Kidney tubule cell (primary cell): ENCODE data around the gene RHOXF2.
"Not testable (repeated sequence)": the region's sequence is repeated elsewhere in the genome, so short reads cannot be mapped to it uniquely, and the experiment has no call there.

ENCODE experiments used
- DNase-seq: peaks from one replicate; pipeline ENCODE4 v3.0.0-alpha.2; 2018; ENCODE audit warnings: low spot score

The RHOXF2 gene, protein sequence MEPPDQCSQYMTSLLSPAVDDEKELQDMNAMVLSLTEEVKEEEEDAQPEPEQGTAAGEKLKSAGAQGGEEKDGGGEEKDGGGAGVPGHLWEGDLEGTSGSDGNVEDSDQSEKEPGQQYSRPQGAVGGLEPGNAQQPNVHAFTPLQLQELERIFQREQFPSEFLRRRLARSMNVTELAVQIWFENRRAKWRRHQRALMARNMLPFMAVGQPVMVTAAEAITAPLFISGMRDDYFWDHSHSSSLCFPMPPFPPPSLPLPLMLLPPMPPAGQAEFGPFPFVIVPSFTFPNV

DNA sequence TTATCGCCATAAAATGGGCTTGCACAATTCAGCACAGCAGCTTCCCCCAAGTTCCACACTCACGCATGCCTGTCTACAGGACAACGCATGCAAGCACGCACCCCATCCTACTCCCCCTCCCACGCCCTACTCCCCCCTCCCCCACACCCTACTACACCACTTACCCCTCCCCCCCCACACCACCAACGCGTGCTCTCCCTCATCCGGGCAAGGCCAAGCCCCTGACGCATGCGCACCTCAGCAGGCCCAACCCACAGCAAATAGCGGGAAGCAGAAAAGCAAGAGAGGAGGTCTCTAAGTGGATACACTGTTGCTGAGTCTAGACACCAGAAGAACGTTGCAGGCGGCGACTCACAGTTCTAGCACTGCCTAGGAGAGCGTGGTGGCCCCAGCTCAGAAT lies at the start of gene RHOXF2:
Gene RHOXF2, plus strand, starts transcription at position 301 of the 400 bp plus-strand sequence. CDS start 138 bp downstream, outside the sequence.
- not testable (repeated sequence) for DNase-seq

DNA sequence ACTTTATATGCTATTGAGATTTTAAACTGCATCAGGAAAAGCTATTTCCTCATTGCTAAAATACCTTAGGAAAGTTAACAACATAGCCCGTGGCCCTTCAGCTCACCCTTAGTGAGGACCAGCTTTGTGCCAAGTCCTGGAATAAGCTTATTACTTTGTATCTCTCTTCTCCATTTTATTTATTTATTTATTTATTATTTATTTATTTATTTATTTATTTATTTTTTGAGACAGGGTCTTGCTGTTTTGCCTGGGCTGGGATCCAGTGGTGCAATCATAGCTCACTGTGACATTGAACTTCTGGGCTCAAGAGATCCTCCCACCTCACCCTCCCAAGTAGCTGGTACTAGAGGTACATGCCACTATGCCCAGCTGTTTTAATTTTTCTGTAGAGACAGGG lies 49.0 kb upstream of the RHOXF2 start:
- DNase-seq = no peak

DNA sequence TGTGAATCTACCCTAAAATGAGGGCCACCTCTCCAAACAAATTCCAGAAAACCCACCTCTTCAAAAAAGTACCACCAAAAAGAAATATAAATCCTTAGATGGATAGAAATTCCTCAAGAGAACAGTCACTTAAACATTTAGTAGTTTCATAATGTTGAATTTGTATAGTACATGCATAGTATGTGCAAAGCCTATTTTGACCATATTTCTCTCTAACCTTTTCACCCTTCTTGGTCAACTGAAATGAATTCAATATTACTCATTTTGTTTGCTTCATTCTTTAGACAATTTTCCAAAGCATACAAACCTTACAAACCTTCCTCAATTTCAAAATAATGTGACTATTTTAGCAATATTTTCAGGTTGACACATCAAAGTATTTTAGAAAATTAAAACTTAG lies 46.8 kb upstream of the RHOXF2 start:
- no peak for DNase-seq

DNA sequence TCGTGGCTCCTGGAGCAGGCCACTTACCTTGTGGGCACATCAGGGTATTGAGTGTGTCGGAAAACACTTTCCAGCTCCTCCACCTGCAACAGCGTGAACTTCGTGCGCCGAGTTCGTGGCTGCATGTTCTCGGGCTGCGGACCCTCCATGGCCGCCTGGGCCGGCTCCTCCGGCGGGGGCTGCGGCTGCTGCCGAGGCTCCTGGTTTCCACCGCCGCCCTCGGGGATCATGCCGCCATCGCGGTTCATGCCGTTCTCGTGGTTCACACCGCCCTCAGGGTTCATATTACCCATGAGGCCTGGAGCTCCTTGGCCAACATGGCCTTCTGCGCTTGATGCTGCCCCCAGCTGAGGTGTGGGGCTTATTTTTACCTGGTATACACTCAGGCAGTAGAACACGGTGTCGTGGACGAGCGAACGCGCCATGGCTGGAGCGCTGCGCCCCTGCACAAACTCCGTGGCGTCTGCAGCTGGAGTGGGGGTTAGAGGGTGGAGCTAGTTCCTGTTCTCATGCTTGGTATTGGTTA lies 42.9 kb upstream of the RHOXF2 start, which contains the start of gene RHOXF1:
Gene RHOXF1, minus strand, starts transcription at position 476 of the 526 bp plus-strand sequence. Its CDS starts 51 bp downstream, at position 425.
- no peak for DNase-seq

DNA sequence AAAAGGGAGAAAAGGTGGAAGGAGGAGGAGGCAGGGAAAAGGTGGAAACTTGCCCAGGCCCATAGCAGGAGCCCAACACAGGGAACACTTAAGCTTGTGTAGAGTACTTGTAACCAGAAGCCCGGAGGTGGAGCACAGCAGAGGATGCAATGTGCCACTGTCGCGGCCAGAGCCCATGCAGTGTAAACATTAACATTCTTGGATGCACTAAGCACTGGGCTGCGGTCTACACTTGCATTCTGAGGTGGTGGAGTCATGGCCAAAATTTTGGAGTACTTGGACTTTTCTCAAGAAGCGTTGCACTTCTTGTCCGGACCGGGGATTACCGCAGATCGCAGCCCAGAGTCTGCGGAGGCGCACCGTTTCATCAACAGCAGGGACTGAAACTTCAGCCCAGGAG lies 38.2 kb upstream of the RHOXF2 start:
- no peak for DNase-seq

DNA sequence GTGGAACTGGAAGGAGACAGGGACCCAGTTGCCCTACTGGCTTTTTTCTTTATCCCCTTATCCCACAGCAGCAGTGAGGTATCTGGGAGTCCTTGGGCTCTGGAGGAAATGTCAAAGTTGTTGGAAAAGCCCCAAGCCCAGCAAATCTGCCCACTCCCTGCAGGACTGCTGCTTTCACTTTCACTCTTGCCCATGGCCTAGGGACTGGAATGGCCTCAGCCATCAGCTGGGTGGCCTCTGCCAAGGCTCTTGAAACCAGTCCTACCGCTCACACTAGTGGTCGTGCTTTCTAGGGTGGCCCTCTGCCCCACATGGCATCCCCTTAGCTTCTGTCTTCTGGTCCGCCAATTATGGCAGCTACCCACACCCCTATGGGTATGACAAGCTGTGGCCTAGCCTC lies 33.0 kb upstream of the RHOXF2 start:
- no peak for DNase-seq

DNA sequence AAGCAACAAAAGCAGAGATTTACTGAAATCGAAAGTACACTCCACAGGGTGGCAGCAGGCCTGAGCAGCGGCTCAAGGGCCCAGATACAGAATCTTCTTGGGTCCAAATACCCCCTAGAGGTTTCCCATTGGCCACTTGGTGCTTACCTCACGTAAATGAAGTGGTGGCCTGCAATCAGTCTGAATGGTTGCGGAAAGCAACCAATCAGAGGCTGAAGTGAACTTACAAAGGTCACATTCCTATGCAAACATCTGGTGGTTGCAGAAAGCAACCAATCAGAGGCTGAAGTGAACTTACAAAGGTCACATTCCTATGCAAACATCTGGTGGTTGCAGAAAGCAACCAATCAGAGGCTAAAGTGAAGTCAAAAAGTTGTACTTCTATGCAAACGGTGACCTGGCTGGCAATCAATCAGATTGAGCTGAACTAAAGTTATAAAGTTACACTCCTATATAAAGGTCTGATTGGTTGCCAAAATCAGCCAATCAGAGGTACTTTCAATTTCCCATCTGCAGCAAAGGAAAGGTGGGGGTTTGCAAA lies 30.0 kb upstream of the RHOXF2 start:
- DNase-seq = not testable (repeated sequence)

DNA sequence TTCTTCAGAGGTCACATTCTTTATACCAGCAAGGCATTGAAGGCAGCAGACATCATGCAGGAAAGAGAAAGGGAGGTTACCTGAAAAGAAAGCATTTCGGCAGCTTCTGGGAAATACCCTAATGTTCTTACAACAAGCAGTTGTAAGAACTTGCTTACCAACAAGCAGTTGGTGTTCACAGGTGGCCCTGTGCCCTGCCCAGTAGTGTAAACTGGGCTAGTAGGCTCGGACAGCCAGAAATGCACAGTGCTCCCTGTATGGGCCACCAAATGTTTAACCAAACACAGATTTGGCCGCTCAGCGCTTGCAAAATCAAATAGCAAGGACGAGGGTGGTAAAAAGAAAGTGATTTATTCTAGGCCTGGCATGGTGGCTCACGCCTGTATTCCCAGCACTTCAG lies 22.3 kb upstream of the RHOXF2 start:
- DNase-seq = no peak

DNA sequence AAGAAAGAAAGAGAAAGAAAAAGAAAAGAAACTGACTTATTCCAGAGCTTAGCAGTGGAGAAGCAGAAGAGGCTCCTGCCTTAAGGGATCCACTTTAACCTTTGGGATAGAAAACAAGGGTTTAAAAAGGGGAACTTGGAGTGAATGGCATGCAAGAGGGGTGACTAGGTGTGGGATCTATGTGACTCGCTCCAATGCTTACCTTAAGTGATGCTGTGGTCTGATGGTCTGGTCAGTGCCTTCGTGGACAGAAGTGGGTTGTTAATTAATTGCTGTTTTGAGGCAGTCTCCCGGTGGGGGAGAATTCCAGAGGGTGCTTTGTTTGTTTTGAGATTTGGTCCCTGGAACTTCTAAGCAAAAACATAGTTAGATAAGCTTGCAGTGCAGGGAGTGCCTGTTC lies 21.6 kb upstream of the RHOXF2 start:
- DNase-seq = peak; percentile 43

DNA sequence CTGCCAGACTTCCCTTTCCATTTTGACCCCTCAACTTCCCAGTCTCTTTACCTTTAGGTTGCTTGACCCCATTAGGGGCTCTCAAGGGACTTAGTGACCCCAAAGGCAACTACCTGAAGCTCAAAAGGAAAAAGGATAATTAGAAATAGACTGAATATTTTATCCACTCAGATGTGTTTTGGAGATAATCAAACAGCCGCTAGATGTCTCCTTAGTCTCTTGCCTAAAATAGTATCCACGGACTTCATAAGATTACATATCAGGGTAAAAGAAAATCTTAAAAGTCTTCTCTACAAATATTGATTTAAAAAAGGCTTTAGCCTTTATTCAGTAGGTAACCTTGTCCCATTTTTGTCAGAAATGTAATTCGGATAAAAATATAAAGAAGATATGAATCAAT lies 21.0 kb upstream of the RHOXF2 start:
- DNase-seq = no peak

DNA sequence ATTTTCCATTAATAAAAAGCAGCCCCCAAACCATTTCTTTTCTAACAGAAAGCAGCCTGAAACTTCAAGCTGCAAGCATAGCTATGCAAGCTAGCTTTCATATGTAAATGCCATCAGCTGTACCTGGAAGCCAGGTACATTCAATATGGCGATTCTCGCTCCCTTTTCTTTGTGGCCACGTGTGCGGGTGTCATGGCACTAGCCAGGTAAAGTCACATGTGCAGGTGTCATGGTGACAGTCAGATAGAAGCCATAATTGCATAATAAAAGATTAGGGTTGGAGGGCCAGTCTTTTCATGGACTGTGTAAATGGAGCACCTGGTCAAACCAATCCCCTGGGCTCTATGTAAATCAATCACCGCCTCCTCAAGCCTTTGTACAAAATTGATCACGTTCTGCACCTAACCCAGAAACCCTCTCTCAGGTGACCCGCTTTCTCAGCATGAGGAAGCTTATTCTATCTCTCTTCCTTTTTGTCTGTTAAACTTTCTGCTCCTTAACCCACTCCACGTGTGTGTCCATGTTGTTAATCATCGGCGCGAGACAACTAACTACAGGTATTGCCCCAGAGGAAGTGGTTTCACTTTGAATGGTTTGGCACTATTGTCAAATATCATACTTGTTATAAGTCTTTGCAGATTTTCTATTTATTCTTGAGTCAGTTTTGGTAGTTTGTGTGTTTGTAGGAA lies 18.0 kb upstream of the RHOXF2 start:
- peak; percentile 2 for DNase-seq

DNA sequence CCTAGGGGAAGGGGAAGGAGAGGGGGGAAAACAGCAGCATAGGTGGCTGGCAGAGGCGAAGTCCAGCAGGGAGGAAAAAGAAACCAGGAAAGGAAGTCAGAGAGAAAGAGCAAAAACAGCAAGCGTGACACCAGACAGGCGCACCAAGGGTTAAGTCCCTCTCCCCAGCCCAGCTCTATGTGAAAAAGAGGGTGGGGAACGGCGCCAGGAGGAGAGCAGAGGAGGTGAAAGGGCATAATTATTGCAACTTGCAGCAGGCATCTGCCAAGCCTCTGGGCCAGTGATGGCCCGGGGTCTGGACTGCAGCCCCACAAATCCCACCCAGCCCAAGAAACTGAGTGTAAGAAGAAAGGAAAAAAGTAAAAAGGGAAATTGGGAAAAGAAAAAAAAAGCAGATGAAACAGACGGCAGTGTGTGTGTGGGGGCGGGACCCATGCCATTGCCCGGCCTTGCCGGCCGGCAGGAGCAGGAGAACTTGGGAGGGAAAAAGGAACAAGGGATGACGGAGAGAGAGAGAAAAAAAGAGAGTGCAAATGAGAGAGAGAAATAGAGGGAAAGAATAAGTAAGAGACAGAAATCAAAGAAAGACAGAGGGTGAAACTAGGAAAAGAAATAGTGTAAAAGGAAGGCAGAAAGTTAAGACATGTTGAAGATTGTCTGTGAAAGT lies 14.1 kb upstream of the RHOXF2 start:
- no peak for DNase-seq

DNA sequence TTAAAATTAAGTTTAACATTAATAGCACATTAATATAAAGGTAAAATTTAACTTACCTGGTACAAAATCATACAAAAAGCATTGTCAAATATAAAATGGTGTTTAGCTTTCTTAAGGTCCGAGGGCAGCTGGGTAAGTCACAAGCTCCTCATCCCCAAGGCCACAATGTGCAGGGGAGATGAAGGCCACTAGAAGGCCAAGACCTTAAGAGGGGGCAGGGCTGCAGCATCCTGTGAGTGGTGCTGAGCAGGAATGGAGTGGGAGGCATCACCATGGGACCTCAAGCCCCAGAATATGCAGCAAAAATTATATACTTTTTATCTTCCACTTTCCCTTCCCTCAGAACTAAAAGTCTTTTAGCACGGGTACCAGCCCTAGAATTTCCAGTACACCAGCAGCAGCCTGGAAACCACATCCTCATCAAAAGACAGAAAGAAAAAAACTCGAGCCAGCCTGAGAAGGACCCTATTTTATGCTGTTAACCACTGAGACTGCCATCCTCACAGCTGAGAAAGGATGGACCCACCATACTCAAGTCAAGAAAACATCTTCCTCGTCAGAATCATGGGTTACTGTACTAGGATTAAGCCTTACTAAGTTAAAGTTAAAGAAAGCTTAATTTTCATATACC lies 13.0 kb upstream of the RHOXF2 start:
- no peak for DNase-seq

DNA sequence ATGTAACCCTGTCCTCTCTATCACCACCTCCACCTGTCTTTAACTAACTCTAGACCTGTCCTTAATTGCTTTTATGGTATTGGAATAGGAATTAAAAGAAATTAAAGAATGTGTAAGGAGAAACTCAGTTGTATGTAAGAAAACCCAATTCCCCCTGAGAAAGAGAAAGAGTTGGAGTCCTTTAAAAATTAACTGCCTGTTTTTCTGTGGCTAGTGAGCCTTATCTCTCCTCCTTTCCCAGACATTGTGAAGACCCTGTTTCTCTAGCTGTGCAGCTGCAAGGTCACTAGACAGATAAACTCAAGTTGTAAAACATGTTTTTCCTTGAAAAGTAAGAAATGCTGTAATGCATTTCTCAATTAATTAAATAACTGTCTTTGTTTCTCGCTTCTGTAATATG lies 12.1 kb upstream of the RHOXF2 start:
- not testable (repeated sequence) for DNase-seq

DNA sequence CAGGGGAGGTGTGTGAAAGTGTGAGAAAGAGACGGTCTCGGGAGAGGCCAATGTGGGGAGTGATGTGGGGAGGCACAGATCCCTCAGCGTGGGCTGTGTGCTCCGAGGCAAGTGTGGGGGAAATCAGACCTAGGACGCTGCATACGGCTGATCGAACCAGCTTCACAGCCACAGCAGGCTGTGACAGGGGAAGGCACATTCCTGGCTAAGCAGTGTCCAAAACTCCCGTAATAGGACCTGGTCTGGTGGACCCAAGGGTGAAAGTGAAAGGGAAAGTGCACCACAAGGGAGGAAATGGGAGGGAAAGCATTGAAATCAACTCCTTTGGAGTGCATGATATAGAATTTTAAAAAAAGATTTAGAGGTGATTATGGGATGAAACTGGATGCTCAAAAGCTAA lies 10.9 kb upstream of the RHOXF2 start:
- DNase-seq = no peak

DNA sequence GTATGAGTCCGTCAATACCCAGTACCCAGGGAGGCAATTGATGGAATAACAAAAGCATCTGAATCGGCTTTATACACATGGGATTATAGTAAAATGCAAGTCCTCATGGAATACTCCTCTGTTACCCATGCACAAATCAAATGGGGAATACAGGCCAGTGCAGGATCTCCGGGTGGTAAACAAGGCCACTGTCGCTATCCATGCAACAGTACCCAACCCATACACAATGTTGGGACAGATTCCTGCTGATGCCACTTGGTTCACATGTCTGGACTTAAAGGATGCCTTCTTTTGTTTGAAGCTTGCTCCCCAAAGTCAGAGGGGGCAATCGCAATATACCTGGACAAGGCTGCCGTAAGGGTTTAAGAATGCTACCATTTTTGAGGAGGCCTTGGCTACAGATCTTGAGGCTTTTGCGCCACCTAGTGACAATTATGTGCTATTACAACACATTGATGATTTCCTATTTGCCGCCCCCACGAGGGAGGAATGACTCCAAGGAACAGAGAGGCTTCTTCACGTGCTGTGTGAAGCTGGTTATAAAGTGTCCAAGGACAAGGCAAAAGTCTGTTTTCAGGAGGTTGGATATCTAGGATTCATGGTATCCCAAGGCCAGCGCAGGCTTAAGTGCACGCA lies 8.2 kb upstream of the RHOXF2 start:
- not testable (repeated sequence) for DNase-seq

DNA sequence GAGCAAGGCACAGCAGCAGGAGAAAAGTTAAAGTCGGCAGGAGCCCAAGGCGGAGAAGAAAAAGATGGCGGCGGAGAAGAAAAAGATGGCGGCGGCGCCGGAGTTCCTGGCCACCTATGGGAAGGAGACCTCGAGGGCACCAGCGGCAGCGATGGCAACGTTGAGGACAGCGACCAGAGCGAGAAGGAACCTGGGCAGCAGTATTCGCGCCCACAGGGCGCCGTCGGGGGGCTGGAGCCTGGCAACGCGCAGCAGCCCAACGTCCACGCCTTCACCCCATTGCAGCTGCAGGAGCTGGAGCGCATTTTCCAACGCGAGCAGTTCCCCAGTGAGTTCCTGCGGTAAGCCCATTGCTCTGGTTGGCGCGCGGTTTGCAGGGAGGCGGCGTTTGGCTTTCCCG lies 673 bp downstream of the RHOXF2 start:
- not testable (repeated sequence) for DNase-seq

DNA sequence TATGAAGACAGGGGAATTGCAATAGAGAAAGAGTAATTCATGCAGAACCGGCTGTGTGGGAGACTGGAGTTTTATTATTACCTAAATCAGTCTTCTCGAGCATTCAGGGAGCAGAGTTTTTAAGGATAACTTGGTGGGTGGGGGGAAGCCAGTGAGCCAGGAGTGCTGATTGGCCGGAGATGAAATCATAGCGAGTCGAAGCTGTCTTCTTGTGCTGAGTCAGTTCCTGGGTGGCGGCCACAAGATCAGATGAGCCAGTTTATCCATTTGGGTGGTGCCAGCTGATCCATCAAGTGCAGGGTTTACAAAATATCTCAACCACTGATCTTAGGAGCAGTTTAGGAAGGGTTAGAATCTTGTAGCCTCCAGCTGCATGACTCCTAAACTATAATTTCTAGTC lies 34.8 kb downstream of the RHOXF2 start:
- not testable (repeated sequence) for DNase-seq

DNA sequence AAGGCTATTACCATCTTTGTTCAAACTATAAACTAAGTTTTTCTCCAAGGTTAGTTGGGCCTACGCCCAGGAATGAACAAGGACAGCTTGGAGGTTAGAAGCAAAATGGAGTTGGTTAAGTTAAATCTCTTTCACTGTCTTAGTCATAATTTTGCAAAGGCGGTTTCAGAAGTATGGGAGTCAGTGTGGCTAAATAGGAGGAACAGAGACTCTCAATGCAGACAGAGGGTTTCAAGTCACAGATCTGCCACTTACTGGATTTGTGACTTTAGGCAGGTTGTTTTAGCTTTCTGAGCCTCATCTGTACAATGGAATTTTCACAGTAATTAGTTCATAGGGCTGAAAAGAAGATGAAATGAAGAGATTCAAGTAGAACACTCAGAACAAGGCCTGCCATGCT lies 35.3 kb downstream of the RHOXF2 start:
- not testable (repeated sequence) for DNase-seq

DNA sequence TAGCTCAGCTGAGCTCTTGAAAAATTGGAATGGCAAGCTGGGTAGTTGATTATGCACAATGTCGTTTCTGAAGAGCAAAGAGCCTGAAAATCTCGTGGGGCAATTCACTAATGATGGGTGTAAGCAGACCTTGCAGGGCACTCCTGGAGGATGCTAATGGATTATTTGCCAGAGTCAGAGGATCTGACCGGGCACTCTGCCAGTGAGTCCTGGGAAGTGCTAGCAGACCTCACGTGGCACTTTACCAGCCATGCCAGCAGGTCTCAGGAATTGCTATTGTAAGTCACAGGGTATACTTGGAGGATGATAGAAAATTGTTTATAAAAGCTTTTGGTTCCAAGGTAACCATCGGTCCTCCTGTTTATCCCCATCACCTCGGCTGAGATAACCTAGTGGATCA lies 37.4 kb downstream of the RHOXF2 start:
- not testable (repeated sequence) for DNase-seq

DNA sequence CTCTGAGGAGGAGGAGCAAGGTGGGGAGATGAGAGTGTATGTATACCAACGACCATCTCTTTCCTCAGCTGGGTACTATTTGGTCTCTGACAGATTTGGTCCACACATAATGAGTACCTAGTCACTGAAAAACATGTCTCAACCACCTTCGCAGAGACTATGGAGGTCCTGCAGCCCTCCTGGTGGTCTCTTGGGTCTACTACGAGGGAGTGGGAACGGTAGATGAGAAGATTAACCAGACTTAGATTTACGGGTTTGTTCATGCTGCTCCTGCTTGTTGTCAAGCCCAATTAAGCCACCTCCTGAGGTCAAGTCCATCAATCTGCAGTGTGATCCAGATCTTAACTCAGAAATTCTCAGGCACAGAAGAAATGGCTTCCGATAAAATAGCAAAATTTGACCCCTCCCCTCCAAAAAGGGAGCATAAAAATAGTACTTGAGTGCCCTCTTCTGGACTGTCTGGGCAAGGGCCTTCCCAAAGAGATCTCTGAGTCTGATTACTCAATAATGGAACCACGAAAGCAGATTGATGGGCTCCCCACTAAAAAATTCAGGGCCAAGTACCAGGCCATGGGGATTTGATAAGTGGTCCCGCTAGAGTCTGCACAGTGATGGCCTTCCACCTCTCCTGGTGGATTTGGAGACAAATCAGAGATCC lies 38.3 kb downstream of the RHOXF2 start:
- DNase-seq = not testable (repeated sequence)
